Measurements from ENCODE around the gene SLC27A5.

DNA sequence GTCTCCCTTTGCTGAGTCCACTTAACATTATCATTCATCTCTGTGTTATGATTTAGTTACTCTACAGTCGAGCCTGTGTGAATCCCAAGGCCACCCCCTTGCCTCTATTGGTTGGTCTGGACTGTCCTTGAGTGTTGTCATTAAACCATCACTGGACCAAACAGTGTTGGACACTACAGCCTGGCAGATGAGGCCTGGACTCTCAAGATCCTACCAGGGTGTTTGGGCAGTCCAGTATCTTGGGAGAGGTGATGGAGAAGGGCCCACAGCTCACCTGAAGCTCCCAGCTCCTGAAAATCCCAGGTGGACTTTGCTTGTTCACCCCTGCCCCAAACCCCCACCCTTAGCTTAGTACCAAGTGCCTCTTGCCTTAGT is 39.3 kb upstream of the SLC27A5 start:
- TF ChIP-seq POLR2AphosphoS5 (IDR thresholded peaks at IDR 0.05; ENCODE audit: borderline replicate concordance, low read depth, low read length) (no peak; the same call in 1 of the 2 replicates), EZH2 (IDR thresholded peaks at IDR 0.05) (no peak), FOXP2 (optimal IDR thresholded peaks at IDR 0.05; ENCODE audit: control extremely low read depth, extremely low read length, insufficient read depth) (no peak)
